Fibroblast of lung (primary cell): ENCODE measurements around the gene SPON1. TPM values are rescaled to one million over a fixed set of nuclear protein-coding genes. Genes with fewer than 3 reads are reported as not detected.
"Not testable (repeated sequence)": the region's sequence is repeated elsewhere in the genome, so short reads cannot be mapped to it uniquely, and the experiment has no call there.

Experiments
- DNase-seq, 2 donors: peaks; one replicate each; pipeline versions ENCODE4 v3.0.0 to v3.0.0-alpha.2; 2010; ENCODE audit warnings: low read depth in 2 of 2
- H2AFZ ChIP-seq: 2 replicates; pipeline ENCODE4 v1.5.1; 2012; ENCODE audit warnings: low read length, control low read depth, inconsistent platforms
- H3K27ac ChIP-seq: 2 replicates; pipeline ENCODE4 v1.5.1; 2011; ENCODE audit warnings: low read length, control low read depth; ENCODE audit not compliant: insufficient read depth
- H3K27me3 ChIP-seq: 2 replicates; pipeline ENCODE4 v1.5.1; 2011; ENCODE audit warnings: mild to moderate bottlenecking, low read length; ENCODE audit not compliant: control insufficient read depth, insufficient read depth
- H3K36me3 ChIP-seq: 2 replicates; pipeline ENCODE4 v1.5.1; 2011; ENCODE audit warnings: low read length; ENCODE audit not compliant: control insufficient read depth, insufficient read depth
- H3K4me1 ChIP-seq: 2 replicates; pipeline ENCODE4 v1.5.1; 2011; ENCODE audit warnings: low read length; ENCODE audit not compliant: control insufficient read depth, insufficient read depth; ENCODE audit errors: extremely low read depth
- H3K4me2 ChIP-seq: 2 replicates; pipeline ENCODE4 v1.5.1; 2011; ENCODE audit warnings: low read length, control low read depth; ENCODE audit not compliant: insufficient read depth; ENCODE audit errors: extremely low read depth
- H3K4me3 ChIP-seq, 4 experiments: fragments of 200-600 bp in 1 of 4; sonication (generic) in 1 of 4; replicated peaks in 1 of 4; 2 replicates each; pipeline ENCODE4 v1.5.1; 2011 to 2016; ENCODE audit warnings: low read length in 4 of 4, low read depth in 3 of 4, mild to moderate bottlenecking in 3 of 4, control low read depth in 2 of 4, inconsistent platforms in 1 of 4, mixed read lengths in 1 of 4; ENCODE audit not compliant: insufficient read depth in 1 of 4; ENCODE audit errors: control extremely low read depth in 1 of 4
- H3K79me2 ChIP-seq: 2 replicates; pipeline ENCODE4 v1.5.1; 2012; ENCODE audit warnings: mild to moderate bottlenecking, low read length, inconsistent platforms; ENCODE audit not compliant: control insufficient read depth, insufficient read depth
- H3K9ac ChIP-seq: 2 replicates; pipeline ENCODE4 v1.5.1; 2011; ENCODE audit warnings: mild to moderate bottlenecking, low read length, control low read depth; ENCODE audit not compliant: insufficient read depth
- H3K9me3 ChIP-seq: 2 replicates; pipeline ENCODE4 v1.5.1; 2012; ENCODE audit warnings: low read depth, low read length; ENCODE audit not compliant: control insufficient read depth, insufficient read depth
- H4K20me1 ChIP-seq: 2 replicates; pipeline ENCODE4 v1.5.1; 2011; ENCODE audit warnings: low read length; ENCODE audit not compliant: control insufficient read depth, insufficient read depth; ENCODE audit errors: extremely low read depth
- EZH2 ChIP-seq: IDR thresholded peaks from 2 replicates; pipeline ENCODE4 v1.5.1; 2012; ENCODE audit warnings: low read length, control low read depth, mild to moderate bottlenecking; ENCODE audit errors: missing control alignments
- polyA plus RNA-seq, 2 donors: library from polyadenylated mRNA; depleted of rRNA in 1 of 2; stranded (reverse) in 1 of 2; unstranded in 1 of 2; fragments of >200 nt; gene quantifications; 2 replicates each; pipeline ENCODE4 v1.2.1, GENCODE V29; 2011 to 2012; ENCODE audit warnings: missing spikeins in 1 of 2
- total RNA-seq: library from RNA; depleted of rRNA; stranded (reverse); fragments of >200 nt; gene quantifications from 2 replicates; pipeline ENCODE4 v1.2.1, GENCODE V29; 2014
- TF ChIP-seq, protein P1 (sequence below), 2 donors: IDR thresholded peaks in 1 of 2; conservative IDR thresholded peaks in 1 of 2; 1 replicate in 1 of 2; 2 replicates in 1 of 2; pipeline ENCODE4 v1.5.1; 2011 to 2012; ENCODE audit warnings: low read length in 2 of 2, control low read depth in 1 of 2, inconsistent platforms in 1 of 2, low read depth in 1 of 2, mild to moderate bottlenecking in 1 of 2

SPON1 gene
- total and polyA plus RNA-seq, 2 donors (not counting 1 experiment from before 2014, with no cell fraction given), result 0.45 to 3.5 TPM

DNA sequence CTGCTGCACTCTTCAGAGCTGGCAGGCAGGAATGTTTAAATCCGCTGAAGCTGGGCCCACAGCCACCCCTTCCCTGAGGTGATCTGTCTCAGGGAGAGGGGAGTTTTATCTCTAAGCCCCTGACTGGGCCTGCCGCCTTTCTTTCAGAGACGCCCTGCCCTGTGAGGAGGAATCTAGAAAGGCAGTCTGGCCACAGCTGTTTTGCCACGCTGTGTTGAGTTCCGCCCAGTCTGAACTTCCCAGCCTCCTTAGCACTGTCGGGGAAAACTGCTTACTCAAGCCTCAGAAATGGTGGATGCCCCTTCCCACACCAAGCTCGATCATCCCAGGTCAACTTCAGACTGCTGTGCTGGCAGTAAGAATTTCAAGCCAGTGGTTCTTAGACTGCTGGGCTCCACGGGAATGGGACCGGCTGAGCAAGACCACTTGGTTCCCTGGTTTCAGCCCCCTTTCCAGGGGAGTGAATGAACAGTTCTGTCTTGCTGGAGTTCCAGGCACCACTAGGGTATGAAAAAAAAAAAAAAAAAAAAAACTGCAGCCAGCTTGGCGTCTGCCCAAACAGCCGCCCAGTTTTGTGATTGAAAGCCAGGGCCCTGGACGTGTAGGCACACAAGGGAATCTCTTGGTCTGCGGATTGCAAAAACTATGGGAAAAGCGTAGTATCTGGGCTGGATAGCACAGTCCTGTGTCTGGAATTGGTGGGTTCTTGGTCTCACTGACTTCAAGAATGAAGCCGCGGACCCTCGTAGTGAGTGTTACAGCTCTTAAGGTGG lies 127.4 kb downstream of the SPON1 start:
- H2AFZ ChIP-seq, result no peak overlapping the region
- no peaks in the 10 kb centered on the region for H4K20me1 ChIP-seq
- H3K4me2 ChIP-seq, result no peak overlapping the region

DNA sequence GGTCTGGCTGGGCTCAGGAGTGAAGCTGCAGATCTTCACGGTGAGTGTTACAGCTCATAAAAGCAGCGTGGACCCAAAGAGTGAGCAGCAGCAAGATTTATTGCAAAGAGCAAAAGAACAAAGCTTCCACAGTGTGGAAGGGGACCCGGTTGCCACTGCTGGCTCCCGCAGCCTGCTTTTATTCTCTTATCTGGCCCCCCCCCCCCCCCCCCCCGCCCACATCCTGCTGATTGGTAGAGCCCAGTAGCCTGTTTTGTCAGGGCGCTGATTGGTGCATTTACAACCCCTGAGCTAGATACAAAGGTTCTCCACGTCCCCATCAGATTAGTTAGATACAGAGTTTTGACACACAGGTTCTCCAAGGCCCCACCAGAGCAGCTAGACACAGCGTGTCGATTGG lies 128.1 kb downstream of the SPON1 start:
- not testable (repeated sequence) for H3K4me2 ChIP-seq, H3K27ac ChIP-seq, DNase-seq, H3K4me1 ChIP-seq, H3K27me3 ChIP-seq, H3K9ac ChIP-seq, H3K79me2 ChIP-seq, H2AFZ ChIP-seq, H4K20me1 ChIP-seq, H3K9me3 ChIP-seq, H3K4me3 ChIP-seq, H3K36me3 ChIP-seq

More for the DNA sequence above, 127.4 kb downstream of the SPON1 start:
- H3K9ac ChIP-seq, result no peak overlapping the region
- H3K9me3 ChIP-seq, result no peaks in the 10 kb centered on the region
- H3K27ac ChIP-seq, result no peak overlapping the region
- no peaks in the 10 kb centered on the region for H3K36me3 ChIP-seq
- H3K27me3 ChIP-seq, result no peaks in the 10 kb centered on the region
- no peaks in the 10 kb centered on the region for H3K79me2 ChIP-seq
- H3K4me1 ChIP-seq, result no peaks in the 10 kb centered on the region
- H3K4me3 ChIP-seq, result no peak overlapping the region
- peak in 1 of 2 donors; percentile 16 for DNase-seq
- TF ChIP-seq, protein P1, sequence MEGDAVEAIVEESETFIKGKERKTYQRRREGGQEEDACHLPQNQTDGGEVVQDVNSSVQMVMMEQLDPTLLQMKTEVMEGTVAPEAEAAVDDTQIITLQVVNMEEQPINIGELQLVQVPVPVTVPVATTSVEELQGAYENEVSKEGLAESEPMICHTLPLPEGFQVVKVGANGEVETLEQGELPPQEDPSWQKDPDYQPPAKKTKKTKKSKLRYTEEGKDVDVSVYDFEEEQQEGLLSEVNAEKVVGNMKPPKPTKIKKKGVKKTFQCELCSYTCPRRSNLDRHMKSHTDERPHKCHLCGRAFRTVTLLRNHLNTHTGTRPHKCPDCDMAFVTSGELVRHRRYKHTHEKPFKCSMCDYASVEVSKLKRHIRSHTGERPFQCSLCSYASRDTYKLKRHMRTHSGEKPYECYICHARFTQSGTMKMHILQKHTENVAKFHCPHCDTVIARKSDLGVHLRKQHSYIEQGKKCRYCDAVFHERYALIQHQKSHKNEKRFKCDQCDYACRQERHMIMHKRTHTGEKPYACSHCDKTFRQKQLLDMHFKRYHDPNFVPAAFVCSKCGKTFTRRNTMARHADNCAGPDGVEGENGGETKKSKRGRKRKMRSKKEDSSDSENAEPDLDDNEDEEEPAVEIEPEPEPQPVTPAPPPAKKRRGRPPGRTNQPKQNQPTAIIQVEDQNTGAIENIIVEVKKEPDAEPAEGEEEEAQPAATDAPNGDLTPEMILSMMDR (conservative IDR thresholded peaks at IDR 0.05 in 1 of 2, IDR thresholded peaks at IDR 0.05 in 1 of 2; ENCODE audit: low read depth in 1 of 2, low read length in 2 of 2), result no peak
- no peak for TF ChIP-seq EZH2

DNA sequence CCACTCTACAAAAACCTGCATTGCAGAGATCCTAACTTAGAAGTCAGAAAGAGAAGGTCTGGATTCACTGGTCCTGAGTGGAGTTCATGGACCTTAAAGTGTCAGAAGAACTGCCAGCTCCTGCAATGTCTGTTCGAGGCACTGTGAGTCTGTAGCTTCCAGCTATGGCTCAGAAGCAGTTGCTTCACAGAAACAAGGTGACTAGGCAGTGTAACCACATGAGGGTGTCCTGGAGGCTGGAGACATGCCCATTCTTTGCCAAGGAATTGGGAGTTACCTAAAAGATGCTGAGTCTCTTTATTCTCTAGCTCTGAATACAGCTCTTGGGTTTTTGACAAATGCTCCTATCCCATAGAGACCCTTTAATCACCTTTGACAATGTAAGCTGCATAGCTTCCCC lies 130.5 kb downstream of the SPON1 start:
- no peaks in the 10 kb centered on the region for H3K36me3 ChIP-seq
- no peaks in the 10 kb centered on the region for H3K9me3 ChIP-seq
- no peak overlapping the region for H3K27ac ChIP-seq
- H3K4me1 ChIP-seq, result no peaks in the 10 kb centered on the region
- H2AFZ ChIP-seq, result no peak overlapping the region
- no peak overlapping the region for H3K4me3 ChIP-seq
- no peaks in the 10 kb centered on the region for H3K79me2 ChIP-seq
- DNase-seq, result no peak
- H3K9ac ChIP-seq, result no peak overlapping the region
- TF ChIP-seq EZH2, result no peak
- TF ChIP-seq, protein P1 (conservative IDR thresholded peaks at IDR 0.05 in 1 of 2, IDR thresholded peaks at IDR 0.05 in 1 of 2; ENCODE audit: low read depth in 1 of 2, low read length in 2 of 2), result no peak
- no peak overlapping the region for H3K4me2 ChIP-seq
- no peaks in the 10 kb centered on the region for H4K20me1 ChIP-seq
- H3K27me3 ChIP-seq, result no peaks in the 10 kb centered on the region
